Thoracic aorta (tissue), 2 donors: Measurements from ENCODE around the gene ESYT2. TPM values are rescaled to one million over a fixed set of nuclear protein-coding genes. Genes with fewer than 3 reads are reported as not detected.
"Not testable (repeated sequence)": the region's sequence is repeated elsewhere in the genome, so short reads cannot be mapped to it uniquely, and the experiment has no call there.

Experiments used
- ATAC-seq: fragments of 150-250 bp; one replicate; pipeline ENCODE4 v1.8.0; 2017; ENCODE audit warnings: low read depth; ENCODE audit not compliant: insufficient number of reproducible peaks, low FRiP score
- DNase-seq: peaks from one replicate; pipeline ENCODE4 v3.0.0-alpha.2; 2020; ENCODE audit warnings: low spot score
- H3K27ac ChIP-seq, 2 donors: fragments of 200-600 bp; sonication (generic); 1 replicate in 1 of 2; 2 replicates in 1 of 2; pipeline ENCODE4 v1.5.1; 2016; ENCODE audit warnings: mild to moderate bottlenecking in 2 of 2, moderate library complexity in 2 of 2
- H3K27me3 ChIP-seq: fragments of 200-600 bp; sonication (generic); replicated peaks from 2 replicates; pipeline ENCODE4 v1.6.0; 2016; ENCODE audit warnings: mild to moderate bottlenecking; ENCODE audit not compliant: insufficient read depth
- H3K36me3 ChIP-seq: fragments of 200-600 bp; sonication (generic); one replicate; pipeline ENCODE4 v1.5.1; 2016
- H3K4me1 ChIP-seq, 2 donors: fragments of 200-600 bp; sonication (generic); 1 replicate in 1 of 2; 2 replicates in 1 of 2; pipeline versions ENCODE4 v1.5.1 to v1.6.0; 2016; ENCODE audit warnings: low read depth in 2 of 2, mild to moderate bottlenecking in 1 of 2; ENCODE audit not compliant: control insufficient read depth in 1 of 2
- H3K4me3 ChIP-seq: fragments of 200-600 bp; sonication (generic); 2 replicates; pipeline ENCODE4 v1.5.1; 2016; ENCODE audit warnings: mild to moderate bottlenecking
- H3K9me3 ChIP-seq: fragments of 200-600 bp; sonication (generic); 2 replicates; pipeline ENCODE4 v1.5.1; 2016
- CTCF ChIP-seq: fragments of 200-600 bp; sonication (generic); IDR thresholded peaks from one replicate; pipeline ENCODE4 v1.5.1; 2019; ENCODE audit warnings: antibody characterized with exemption
- total RNA-seq, 2 donors: library from RNA; depleted of rRNA; stranded (reverse); fragments of >200 nt; gene quantifications; one replicate each; pipeline versions ENCODE4 v1.1.0 to v1.2.3, GENCODE V29; 2016

The ESYT2 gene
- total RNA-seq, 2 donors from 2014 or later: 196 to 218 TPM

GRCh38 chr7:158702944-158703343 lies 126.4 kb downstream of the ESYT2 start:
- TF ChIP-seq CTCF: no peak
- no peaks in the 10 kb centered on the region for H3K36me3 ChIP-seq
- ATAC-seq: no peak
- no peak overlapping the region for H3K27ac ChIP-seq
- H3K4me3 ChIP-seq: no peak overlapping the region
- H3K9me3 ChIP-seq: no peaks in the 10 kb centered on the region
- no peak for DNase-seq
- no peaks in the 10 kb centered on the region for H3K27me3 ChIP-seq
- H3K4me1 ChIP-seq: peaks cover 3 to 20% of the 10 kb centered on the region in 2 donors

- Histone ChIP-seq H3K36me3 (no peaks in the 10 kb centered on the region), H3K27ac (no peak overlapping the region), H3K9me3 (no peaks in the 10 kb centered on the region), H3K4me3 (no peak overlapping the region), H3K4me1 (peaks cover 3 to 20% of the 10 kb centered on the region in 2 donors), H3K27me3 (no peaks in the 10 kb centered on the region)
- ATAC-seq (no peak), DNase-seq (no peak)
- no peak for TF ChIP-seq CTCF
Observed at GRCh38 chr7:158702196-158702595, 127.1 kb downstream of the ESYT2 start.

GRCh38 chr7:158700008-158700407 lies 129.3 kb downstream of the ESYT2 start:
- Histone ChIP-seq H3K36me3 (no peaks in the 10 kb centered on the region), H3K27me3 (no peaks in the 10 kb centered on the region), H3K4me1 (peaks cover 9 to 14% of the 10 kb centered on the region in 2 donors), H3K27ac (no peak overlapping the region), H3K9me3 (no peaks in the 10 kb centered on the region), H3K4me3 (no peak overlapping the region)
- no peak for TF ChIP-seq CTCF
- DNase-seq: no peak
- ATAC-seq: no peak

GRCh38 chr7:158699341-158699740 lies 130.0 kb downstream of the ESYT2 start:
- DNase-seq (no peak), ATAC-seq (no peak)
- Histone ChIP-seq H3K9me3 (no peaks in the 10 kb centered on the region), H3K36me3 (no peaks in the 10 kb centered on the region), H3K4me3 (no peak overlapping the region), H3K27ac (no peak overlapping the region), H3K27me3 (no peaks in the 10 kb centered on the region), H3K4me1 (peaks cover 9 to 14% of the 10 kb centered on the region in 2 donors)
- TF ChIP-seq CTCF: no peak

- Histone ChIP-seq H3K36me3 (no peaks in the 10 kb centered on the region), H3K27ac (no peak overlapping the region), H3K4me3 (no peak overlapping the region), H3K27me3 (no peaks in the 10 kb centered on the region), H3K4me1 (peaks cover 8% of the 10 kb centered on the region in 2 donors), H3K9me3 (no peaks in the 10 kb centered on the region)
- ATAC-seq: no peak
- DNase-seq: no peak
- TF ChIP-seq CTCF: no peak
Observed at GRCh38 chr7:158698657-158699195, 130.6 kb downstream of the ESYT2 start.

- not testable (repeated sequence) for DNase-seq, H3K27ac ChIP-seq, H3K36me3 ChIP-seq, H3K4me3 ChIP-seq, H3K4me1 ChIP-seq, ATAC-seq, H3K9me3 ChIP-seq, H3K27me3 ChIP-seq
Observed at GRCh38 chr7:158697597-158697996, 131.7 kb downstream of the ESYT2 start.
